Right cardiac atrium (tissue), 5 donors: ENCODE measurements around the gene RBM19. TPM values are rescaled to one million over a fixed set of nuclear protein-coding genes. Genes with fewer than 3 reads are reported as not detected.
A peak's percentile ranks its signal among the peaks of the same experiment; 100 is the strongest.

ENCODE experiments used
- ATAC-seq, 2 donors: fragments of 200-7000 bp; cut with Tn5 transposase; one replicate each; pipeline versions ENCODE4 v1.8.0 to v1.9.1; 2020; ENCODE audit warnings: moderate library complexity in 2 of 2, mild to moderate bottlenecking in 1 of 2
- DNase-seq, 3 donors: peaks; one replicate each; pipeline ENCODE4 v3.0.0-alpha.2; 2020
- H3K27ac ChIP-seq: one replicate; pipeline ENCODE4 v1.5.1; 2013; ENCODE audit warnings: mild to moderate bottlenecking, low read length, control low read depth, moderate library complexity
- H3K27me3 ChIP-seq: one replicate; pipeline ENCODE4 v1.6.1; 2013; ENCODE audit not compliant: control insufficient read depth, insufficient read depth
- H3K4me1 ChIP-seq: one replicate; pipeline ENCODE4 v1.6.1; 2013; ENCODE audit warnings: low read length; ENCODE audit not compliant: control insufficient read depth, insufficient read depth
- H3K4me3 ChIP-seq: one replicate; pipeline ENCODE4 v1.5.1; 2013; ENCODE audit warnings: low read length, control low read depth
- H3K9me3 ChIP-seq: one replicate; pipeline ENCODE4 v1.6.1; 2013; ENCODE audit warnings: low read length; ENCODE audit not compliant: control insufficient read depth
- WGBS: extraction: QIAGEN DNeasy Blood & Tissue Kit; methylation state at CpG from one replicate; pipeline ENCODE4 v1.1.7; 2013; 5-methylcytosine and 5-hydroxymethylcytosine counted together
- intact Hi-C, 4 donors: fragments of 100-400 bp; cut with DNase I; formaldehyde crosslinking; loops; one replicate each; pipeline versions ENCODE4 v1.11.0 to v1.14.0; 2022 to 2023
- polyA plus RNA-seq: library from polyadenylated mRNA; stranded (reverse); fragments of 200-250 nt; gene quantifications from one replicate; pipeline ENCODE4 v1.2.3, GENCODE V29; 2013
- total RNA-seq, 4 donors: library from RNA; stranded (reverse); fragmentation: NEBNext Ultra II Directional; extraction: Animal tissue kit (Norgen Biotek cat#: 25700); gene quantifications; one replicate each; pipeline ENCODE4 v1.2.1, GENCODE V29; 2021
- donor health status: healthy with polysubstance abuse.
- donor health status: DM: no; HTN: yes; CAD: no.
- donor health status: DM: no; HTN: no; CAD: no.
- donor health status: DM: no; HTN: yes; CAD: no; lungs with severe emphysema.
- donor health status: DM: yes; HTN: yes; CAD: no.

RBM19 gene
- total and polyA plus RNA-seq, 5 donors, result 12.7 to 21.7 (median 17.1) TPM

DNA sequence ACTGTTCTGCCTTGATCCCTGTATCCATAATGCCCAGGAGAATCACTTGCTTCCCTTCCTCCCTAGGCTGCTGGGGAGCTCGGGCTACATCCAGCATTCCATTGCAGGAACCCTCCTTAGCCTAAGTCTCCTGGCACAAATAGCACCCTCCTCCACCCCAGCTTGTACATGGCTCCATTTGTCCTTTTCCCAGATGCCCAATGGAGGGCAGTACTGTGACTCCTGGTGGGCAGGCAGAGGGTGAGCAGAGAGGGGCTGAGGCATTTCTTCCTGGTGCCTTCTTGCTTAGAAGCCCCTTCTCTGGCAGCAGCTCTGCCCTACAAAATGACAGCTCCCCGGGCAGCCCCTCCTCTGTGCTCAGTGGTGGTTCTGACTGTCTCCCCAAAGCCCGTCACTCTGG, 86.5 kb downstream of the RBM19 start:
- WGBS, result 94% methylated on average over 3 of the region's 3 CpGs
- DNase-seq (no peak), ATAC-seq (no peak)
- intact Hi-C loops, result no loop called here
- Histone ChIP-seq H3K4me1 (no peaks in the 10 kb centered on the region), H3K27me3 (no peaks in the 10 kb centered on the region), H3K9me3 (no peaks in the 10 kb centered on the region), H3K4me3 (no peak overlapping the region), H3K27ac (no peak overlapping the region)

DNA sequence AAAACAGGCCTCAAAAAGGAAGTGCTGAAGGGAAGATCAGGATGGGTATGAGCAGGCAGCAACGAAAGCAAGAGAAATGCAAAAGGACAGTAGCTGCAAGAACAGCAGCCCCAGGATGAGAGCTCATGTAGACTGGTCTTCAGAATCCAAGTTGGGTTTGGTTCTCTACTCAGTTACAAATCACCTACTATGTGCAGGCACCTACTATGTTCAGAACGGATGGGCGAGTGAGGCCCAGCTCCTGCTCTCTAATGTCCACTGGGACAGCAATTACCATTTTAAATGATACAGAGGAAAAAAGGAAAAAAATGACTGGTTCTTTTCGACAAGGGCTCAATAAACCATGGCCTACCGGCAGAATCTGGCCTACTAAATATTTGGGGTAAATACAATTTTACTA, 88.5 kb downstream of the RBM19 start:
- no peak overlapping the region for H3K27ac ChIP-seq
- no peaks in the 10 kb centered on the region for H3K4me1 ChIP-seq
- DNase-seq (no peak), ATAC-seq (no peak)
- intact Hi-C loops, result no loop called here
- no peaks in the 10 kb centered on the region for H3K27me3 ChIP-seq
- no peaks in the 10 kb centered on the region for H3K9me3 ChIP-seq
- WGBS, result 98% methylated on average over 5 of the region's 5 CpGs
- no peak overlapping the region for H3K4me3 ChIP-seq

DNA sequence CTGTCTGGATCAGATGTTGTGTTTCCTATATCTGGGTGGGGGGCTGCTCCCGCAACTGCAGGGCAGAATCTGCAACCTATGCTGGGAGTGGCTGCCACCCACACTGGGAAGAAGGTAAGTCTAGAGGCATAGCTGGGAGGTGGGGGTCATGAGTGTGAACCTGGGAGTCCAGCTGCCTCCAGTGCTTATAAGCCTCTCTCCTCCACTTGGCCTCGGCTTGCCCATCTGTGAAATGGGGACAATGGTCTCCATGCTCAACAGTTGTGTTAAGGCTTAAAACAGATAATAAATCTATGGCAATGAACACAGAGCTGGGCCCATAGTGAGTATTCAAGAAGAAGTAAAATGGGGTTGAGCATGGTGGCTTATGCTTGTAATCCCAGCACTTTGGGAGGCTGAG, 90.0 kb downstream of the RBM19 start:
- intact Hi-C loops, result no loop called here
- 98% methylated on average over 2 of the region's 2 CpGs for WGBS
- Histone ChIP-seq H3K4me1 (no peaks in the 10 kb centered on the region), H3K27ac (no peak overlapping the region), H3K9me3 (no peaks in the 10 kb centered on the region), H3K4me3 (no peak overlapping the region), H3K27me3 (no peaks in the 10 kb centered on the region)
- ATAC-seq (no peak), DNase-seq (no peak)

DNA sequence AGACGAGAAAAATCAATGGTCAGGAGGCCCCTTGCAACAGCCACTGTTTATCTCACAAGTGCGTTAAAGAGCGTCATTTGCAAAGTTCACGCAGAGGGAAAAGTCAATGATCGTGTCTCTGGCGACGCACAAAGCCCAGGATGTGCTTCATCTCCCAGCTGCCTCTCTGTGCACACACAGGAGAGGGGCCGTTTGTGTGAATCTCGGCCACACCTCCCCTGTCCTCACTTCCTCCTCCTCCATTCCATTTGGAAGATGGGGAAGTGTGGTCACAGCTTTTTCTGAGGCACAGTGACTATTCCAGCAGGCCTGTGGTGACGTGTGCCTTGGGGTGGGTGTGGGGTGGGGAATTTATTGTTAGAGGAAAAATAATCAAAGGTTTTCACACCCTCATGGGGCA, 90.4 kb downstream of the RBM19 start:
- Histone ChIP-seq H3K4me1 (no peaks in the 10 kb centered on the region), H3K27me3 (no peaks in the 10 kb centered on the region), H3K4me3 (no peak overlapping the region), H3K9me3 (no peaks in the 10 kb centered on the region), H3K27ac (no peak overlapping the region)
- DNase-seq (no peak), ATAC-seq (no peak)
- intact Hi-C loops, result no loop called here
- 76% methylated on average over 10 of the region's 10 CpGs for WGBS

DNA sequence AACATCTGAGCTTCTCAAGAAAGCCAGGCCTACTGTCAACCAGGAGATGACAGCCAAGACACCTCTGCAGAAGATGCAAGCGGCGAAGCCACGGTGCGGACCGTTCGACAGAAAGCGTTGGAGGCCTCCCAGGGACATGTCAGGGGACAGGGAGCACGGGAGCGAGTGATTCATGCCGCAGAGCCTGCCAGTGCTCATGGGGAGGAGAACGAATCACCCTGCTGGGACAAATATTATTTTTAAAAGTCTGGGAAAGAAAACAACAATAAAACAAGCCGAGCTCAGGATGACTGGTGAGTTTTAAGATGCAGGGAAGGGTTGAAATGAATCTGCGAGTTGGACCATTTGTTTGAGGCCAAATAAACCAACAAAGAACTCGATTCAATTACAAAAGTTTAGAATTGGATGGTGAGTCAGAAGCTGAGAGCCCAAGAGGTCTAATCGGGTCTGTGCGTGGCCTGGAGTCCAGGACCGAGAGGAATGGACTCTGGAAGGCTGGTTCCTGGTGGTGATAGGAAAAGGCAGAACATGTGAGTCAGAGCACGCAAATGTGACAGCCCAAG, 91.0 kb downstream of the RBM19 start:
- Histone ChIP-seq H3K27me3 (no peaks in the 10 kb centered on the region), H3K4me3 (no peak overlapping the region), H3K27ac (no peak overlapping the region), H3K9me3 (no peaks in the 10 kb centered on the region), H3K4me1 (no peaks in the 10 kb centered on the region)
- DNase-seq, result no peak
- 88% methylated on average over 18 of the region's 18 CpGs for WGBS
- peak in 1 of 2 donors; percentile 26 for ATAC-seq
- intact Hi-C loops, result no loop called here

DNA sequence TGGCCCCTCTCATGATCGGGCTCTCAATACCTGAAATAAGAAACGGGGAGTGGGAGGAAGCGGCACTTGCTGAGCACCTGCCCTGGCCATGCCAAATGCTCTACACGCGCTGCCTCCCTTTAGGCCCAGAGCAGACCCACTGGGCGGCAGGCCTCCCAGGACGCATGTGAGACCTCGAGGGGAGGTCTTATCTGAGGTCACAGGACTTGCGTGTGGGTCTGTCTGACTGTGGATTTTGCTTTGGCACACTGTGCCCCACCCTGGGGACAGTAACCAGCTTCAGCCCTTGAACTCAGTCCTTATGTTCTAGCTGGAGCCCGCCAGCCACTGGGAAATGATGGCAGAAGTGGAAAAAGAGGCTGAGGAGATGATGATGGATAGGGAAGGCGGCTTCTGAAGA, 91.8 kb downstream of the RBM19 start:
- intact Hi-C loops, result no loop called here
- DNase-seq, result no peak
- WGBS, result 95% methylated on average over 11 of the region's 11 CpGs

DNA sequence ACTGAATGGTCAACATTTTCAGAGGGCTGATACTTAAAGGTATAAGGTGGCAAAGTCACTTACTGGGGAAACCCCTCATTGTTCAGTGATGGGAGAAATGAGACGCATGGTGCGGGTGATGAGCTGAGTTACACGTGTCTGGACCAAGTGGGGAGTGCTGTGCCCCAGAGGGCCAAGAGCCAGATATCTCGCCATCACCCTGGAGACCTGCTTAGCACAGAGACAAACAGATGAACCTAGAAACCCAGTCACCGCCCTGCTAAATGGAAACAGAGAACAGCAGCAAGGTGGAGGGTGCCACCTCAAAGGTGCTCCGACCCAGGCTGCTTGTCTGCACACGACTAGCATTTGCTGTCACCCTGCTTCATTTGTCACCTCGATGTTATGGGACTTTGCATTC, 92.4 kb downstream of the RBM19 start:
- intact Hi-C loops, result no loop called here
- DNase-seq (no peak), ATAC-seq (peak in 1 of 2 donors; percentile 74)
- H3K27me3 ChIP-seq, result no peaks in the 10 kb centered on the region
- no peaks in the 10 kb centered on the region for H3K9me3 ChIP-seq
- 77% methylated on average over 8 of the region's 8 CpGs for WGBS
- H3K4me3 ChIP-seq, result no peak overlapping the region
- H3K4me1 ChIP-seq, result no peaks in the 10 kb centered on the region
- no peak overlapping the region for H3K27ac ChIP-seq

More for the DNA sequence above, 91.8 kb downstream of the RBM19 start:
- Histone ChIP-seq H3K4me3 (no peak overlapping the region), H3K9me3 (no peaks in the 10 kb centered on the region), H3K27ac (no peak overlapping the region), H3K4me1 (no peaks in the 10 kb centered on the region), H3K27me3 (no peaks in the 10 kb centered on the region)
- peak in 1 of 2 donors; percentile 11 for ATAC-seq

DNA sequence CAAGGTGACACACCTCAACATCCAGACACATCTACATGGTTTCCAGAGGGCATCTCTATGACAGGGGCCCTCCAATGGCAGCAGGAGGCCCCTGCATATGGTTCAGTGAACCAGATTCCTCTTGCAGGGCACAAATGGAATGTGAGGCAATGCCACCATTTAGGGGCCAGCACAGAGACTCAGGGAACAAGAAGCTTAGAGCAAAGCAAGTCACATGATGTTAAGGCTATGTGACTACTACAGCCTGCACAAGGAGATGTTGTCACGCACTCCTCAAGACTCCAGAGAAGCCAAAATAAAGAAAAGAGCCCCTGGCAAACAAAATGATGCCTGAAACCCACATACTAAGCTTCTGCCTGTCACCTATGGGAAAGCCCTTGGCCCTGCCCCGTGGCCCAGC, 95.2 kb downstream of the RBM19 start:
- ATAC-seq (no peak), DNase-seq (no peak)
- H3K4me1 ChIP-seq, result no peaks in the 10 kb centered on the region
- H3K4me3 ChIP-seq, result no peak overlapping the region
- no peaks in the 10 kb centered on the region for H3K9me3 ChIP-seq
- H3K27me3 ChIP-seq, result no peaks in the 10 kb centered on the region
- H3K27ac ChIP-seq, result no peak overlapping the region
- 95% methylated on average over 2 of the region's 2 CpGs for WGBS
- intact Hi-C loops, result no loop called here

DNA sequence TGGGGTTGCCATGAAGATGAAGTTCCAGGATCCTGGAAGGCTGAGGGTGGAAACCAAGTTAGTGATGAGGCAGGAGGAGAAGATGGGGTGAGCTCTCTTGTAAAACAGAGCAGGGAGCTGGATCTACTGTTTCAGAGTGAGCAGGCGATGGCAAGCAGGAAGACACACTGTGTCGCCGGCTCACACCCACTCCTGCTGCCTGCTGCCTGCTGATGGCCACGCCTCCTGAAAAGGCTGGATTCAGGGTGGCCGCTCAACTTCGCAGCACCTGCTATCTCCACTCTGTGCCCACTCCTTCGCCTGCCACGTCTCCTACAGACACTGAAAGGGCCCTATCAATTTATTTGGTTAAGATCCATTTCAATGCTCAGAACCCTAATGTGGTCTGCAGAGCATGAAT, 96.1 kb downstream of the RBM19 start:
- WGBS, result 80% methylated on average over 8 of the region's 8 CpGs
- no peaks in the 10 kb centered on the region for H3K4me1 ChIP-seq
- ATAC-seq, result no peak
- no peak overlapping the region for H3K4me3 ChIP-seq
- no peak for DNase-seq
- intact Hi-C loops, result no loop called here
- H3K27ac ChIP-seq, result no peak overlapping the region
- H3K9me3 ChIP-seq, result no peaks in the 10 kb centered on the region
- no peaks in the 10 kb centered on the region for H3K27me3 ChIP-seq

DNA sequence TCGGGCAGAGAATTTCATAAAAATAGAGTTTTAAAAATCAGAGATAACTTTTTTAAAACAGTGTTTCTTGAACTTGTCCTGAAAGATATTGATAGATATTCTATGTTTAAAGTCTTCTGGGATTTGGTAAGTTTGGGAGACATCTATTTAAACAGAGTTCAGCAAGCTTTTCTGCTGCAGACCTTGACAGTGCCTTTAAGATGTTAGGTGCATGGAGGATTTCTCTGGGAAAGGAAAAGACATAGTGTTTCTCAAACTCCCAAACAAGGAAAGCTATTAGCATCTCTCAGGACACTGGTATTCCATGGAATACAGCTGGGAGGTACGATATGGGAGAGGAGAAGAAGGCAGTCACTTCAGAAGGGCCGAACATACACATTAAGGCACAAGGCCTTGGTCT, 97.8 kb downstream of the RBM19 start:
- H3K4me1 ChIP-seq, result no peaks in the 10 kb centered on the region
- no peak overlapping the region for H3K27ac ChIP-seq
- no peak for ATAC-seq
- intact Hi-C loops, result no loop called here
- H3K4me3 ChIP-seq, result no peak overlapping the region
- no peak for DNase-seq
- WGBS, result 95% methylated on average over 3 of the region's 3 CpGs
- H3K27me3 ChIP-seq, result no peaks in the 10 kb centered on the region
- no peaks in the 10 kb centered on the region for H3K9me3 ChIP-seq

DNA sequence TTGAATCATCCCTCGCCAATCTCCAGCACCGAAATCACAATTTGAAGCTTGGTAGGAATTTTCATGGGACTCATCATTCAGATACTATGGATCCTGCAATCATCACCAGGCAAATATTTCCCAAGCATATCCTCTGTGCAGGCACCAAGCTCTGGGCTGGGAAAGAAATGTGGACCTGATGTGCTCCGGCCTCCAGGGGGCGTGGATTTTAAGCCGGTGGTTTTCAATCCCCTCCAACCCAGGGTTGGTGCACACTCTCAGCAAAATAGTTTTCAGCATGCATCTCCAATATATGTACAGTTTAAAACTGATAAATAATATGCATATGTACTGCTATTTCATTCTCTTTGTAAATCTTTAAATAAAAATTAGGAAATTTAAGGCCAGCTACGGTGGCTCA, 98.9 kb downstream of the RBM19 start:
- no peak for DNase-seq
- H3K27me3 ChIP-seq, result no peaks in the 10 kb centered on the region
- ATAC-seq, result no peak
- no peaks in the 10 kb centered on the region for H3K4me1 ChIP-seq
- WGBS, result 87% methylated on average over 6 of the region's 6 CpGs
- intact Hi-C loops, result no loop called here
- no peaks in the 10 kb centered on the region for H3K9me3 ChIP-seq
- H3K27ac ChIP-seq, result no peak overlapping the region
- H3K4me3 ChIP-seq, result no peak overlapping the region

DNA sequence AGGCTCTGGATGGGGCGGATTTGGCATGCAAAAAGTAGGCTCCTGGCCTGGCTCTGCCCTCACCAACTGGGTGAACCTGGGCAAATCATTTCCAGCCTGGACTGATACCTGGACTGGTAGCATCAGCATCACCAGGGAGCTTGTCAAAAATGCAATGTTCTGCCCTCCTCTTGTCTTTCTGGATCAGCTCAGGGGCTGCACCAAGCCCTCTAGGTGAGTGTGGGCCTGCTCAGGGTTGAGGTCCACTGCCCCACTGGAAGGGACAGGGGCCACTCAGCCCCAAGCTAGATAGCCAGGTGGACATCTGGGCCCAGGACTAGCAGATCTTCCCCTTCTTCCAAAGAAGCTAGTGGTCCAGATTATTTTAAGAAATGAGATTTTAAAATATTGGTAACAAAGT, 99.6 kb downstream of the RBM19 start:
- H3K27me3 ChIP-seq, result no peaks in the 10 kb centered on the region
- WGBS, result 98% methylated on average over 1 of the region's 1 CpG
- no peaks in the 10 kb centered on the region for H3K4me1 ChIP-seq
- no peaks in the 10 kb centered on the region for H3K9me3 ChIP-seq
- DNase-seq (no peak), ATAC-seq (no peak)
- no peak overlapping the region for H3K27ac ChIP-seq
- intact Hi-C loops, result no loop called here
- no peak overlapping the region for H3K4me3 ChIP-seq
